ENCODE measurements around the gene MAP3K6.
A peak's percentile ranks its signal among the peaks of the same experiment; 100 is the strongest.

MAP3K6 gene

GRCh38 chr1:27397749-27398148, 31.0 kb upstream of the MAP3K6 start:
- peaks cover 18 to 36% of the 10 kb centered on the region in 2 donors for H3K4me1 ChIP-seq (ENCODE audit: control insufficient read depth in 2 of 2, insufficient read depth in 1 of 2, low read depth in 1 of 2, low read length in 2 of 2)
- no peak overlapping the region for H3K4me3 ChIP-seq (ENCODE audit: low read length in 2 of 2)
- H3K9ac ChIP-seq (ENCODE audit: low read depth, low read length, poor library complexity), result no peak overlapping the region
- no CpG with 5 or more reads among the region's 7 CpGs for WGBS, 2 donors (ENCODE audit: extremely low coverage in 2 of 2, insufficient read length in 2 of 2, insufficient replicate concordance in 1 of 2)
- no peak overlapping the region for H3K27ac ChIP-seq (replicated peaks; ENCODE audit: low read length)
- H2BK120ac ChIP-seq (ENCODE audit: low read depth, low read length), result no peak overlapping the region
- peak overlapping the region; percentile 47 for H2BK15ac ChIP-seq (ENCODE audit: low read length)
- peaks cover 5% of the 10 kb centered on the region for H3K79me1 ChIP-seq (ENCODE audit: low read depth, low read length)
- no peak overlapping the region for H3K23ac ChIP-seq (ENCODE audit: low read depth, low read length, poor library complexity)
- no peak overlapping the region for H4K91ac ChIP-seq (ENCODE audit: low read depth, low read length, poor library complexity)
- H2BK12ac ChIP-seq (ENCODE audit: low read length), result no peak overlapping the region
- H3K27me3 ChIP-seq (ENCODE audit: control insufficient read depth in 3 of 3, insufficient read depth in 3 of 3, low read depth in 1 of 3, low read length in 3 of 3), result no peaks in the 10 kb centered on the region
- no peaks in the 10 kb centered on the region for H3K9me3 ChIP-seq (replicated peaks in 1 of 2; ENCODE audit: control insufficient read depth in 2 of 2, insufficient read depth in 1 of 2, low read depth in 1 of 2, low read length in 2 of 2)
- H4K8ac ChIP-seq (ENCODE audit: low read depth, low read length), result no peak overlapping the region
- no peak for DNase-seq (ENCODE audit: low spot score)
- no peak overlapping the region for H3K4ac ChIP-seq (ENCODE audit: low read length)
- H3K4me2 ChIP-seq (ENCODE audit: insufficient read depth, low read length, poor library complexity, severe bottlenecking), result no peak overlapping the region
- H2AFZ ChIP-seq (ENCODE audit: low read length), result no peak overlapping the region
- H3K18ac ChIP-seq (ENCODE audit: low read length), result no peak overlapping the region
- no peak overlapping the region for H2BK5ac ChIP-seq (ENCODE audit: low read length)
- H3K14ac ChIP-seq (ENCODE audit: low read length), result no peak overlapping the region
- H2AK5ac ChIP-seq (ENCODE audit: low read depth, low read length), result no peak overlapping the region
- no peaks in the 10 kb centered on the region for H3K36me3 ChIP-seq (replicated peaks in 1 of 2; ENCODE audit: control insufficient read depth in 2 of 2, insufficient read depth in 2 of 2, low read length in 2 of 2)

- Histone ChIP-seq H2BK12ac (ENCODE audit: low read length) (no peak overlapping the region), H2BK5ac (ENCODE audit: low read length) (no peak overlapping the region), H3K4me2 (ENCODE audit: insufficient read depth, low read length, poor library complexity, severe bottlenecking) (no peak overlapping the region), H3K23ac (ENCODE audit: low read depth, low read length, poor library complexity) (no peak overlapping the region), H3K27ac (replicated peaks; ENCODE audit: low read length) (no peak overlapping the region), H3K4me1 (ENCODE audit: control insufficient read depth in 2 of 2, insufficient read depth in 1 of 2, low read depth in 1 of 2, low read length in 2 of 2) (peaks cover 18 to 31% of the 10 kb centered on the region in 2 donors), H3K36me3 (replicated peaks in 1 of 2; ENCODE audit: control insufficient read depth in 2 of 2, insufficient read depth in 2 of 2, low read length in 2 of 2) (no peaks in the 10 kb centered on the region), H3K79me1 (ENCODE audit: low read depth, low read length) (peaks cover 5% of the 10 kb centered on the region), H3K9me3 (replicated peaks in 1 of 2; ENCODE audit: control insufficient read depth in 2 of 2, insufficient read depth in 1 of 2, low read depth in 1 of 2, low read length in 2 of 2) (no peaks in the 10 kb centered on the region), H2AK5ac (ENCODE audit: low read depth, low read length) (no peak overlapping the region), H3K4me3 (ENCODE audit: low read length in 2 of 2) (no peak overlapping the region), H2AFZ (ENCODE audit: low read length) (no peak overlapping the region), H2BK15ac (ENCODE audit: low read length) (peak overlapping the region; percentile 47), H4K91ac (ENCODE audit: low read depth, low read length, poor library complexity) (no peak overlapping the region), H4K8ac (ENCODE audit: low read depth, low read length) (no peak overlapping the region), H3K9ac (ENCODE audit: low read depth, low read length, poor library complexity) (no peak overlapping the region), H2BK120ac (ENCODE audit: low read depth, low read length) (no peak overlapping the region), H3K14ac (ENCODE audit: low read length) (no peak overlapping the region), H3K18ac (ENCODE audit: low read length) (peak overlapping the region; percentile 80), H3K4ac (ENCODE audit: low read length) (no peak overlapping the region), H3K27me3 (ENCODE audit: control insufficient read depth in 3 of 3, insufficient read depth in 3 of 3, low read depth in 1 of 3, low read length in 3 of 3) (peaks cover 0 to under 1% (median 0%) of the 10 kb centered on the region in 3 experiments)
- no peak for DNase-seq (ENCODE audit: low spot score)
- WGBS, 2 donors (ENCODE audit: extremely low coverage in 2 of 2, insufficient read length in 2 of 2, insufficient replicate concordance in 1 of 2), result no CpG with 5 or more reads among the region's 3 CpGs
Observed at GRCh38 chr1:27397110-27397509, 30.3 kb upstream of the MAP3K6 start.

DNA sequence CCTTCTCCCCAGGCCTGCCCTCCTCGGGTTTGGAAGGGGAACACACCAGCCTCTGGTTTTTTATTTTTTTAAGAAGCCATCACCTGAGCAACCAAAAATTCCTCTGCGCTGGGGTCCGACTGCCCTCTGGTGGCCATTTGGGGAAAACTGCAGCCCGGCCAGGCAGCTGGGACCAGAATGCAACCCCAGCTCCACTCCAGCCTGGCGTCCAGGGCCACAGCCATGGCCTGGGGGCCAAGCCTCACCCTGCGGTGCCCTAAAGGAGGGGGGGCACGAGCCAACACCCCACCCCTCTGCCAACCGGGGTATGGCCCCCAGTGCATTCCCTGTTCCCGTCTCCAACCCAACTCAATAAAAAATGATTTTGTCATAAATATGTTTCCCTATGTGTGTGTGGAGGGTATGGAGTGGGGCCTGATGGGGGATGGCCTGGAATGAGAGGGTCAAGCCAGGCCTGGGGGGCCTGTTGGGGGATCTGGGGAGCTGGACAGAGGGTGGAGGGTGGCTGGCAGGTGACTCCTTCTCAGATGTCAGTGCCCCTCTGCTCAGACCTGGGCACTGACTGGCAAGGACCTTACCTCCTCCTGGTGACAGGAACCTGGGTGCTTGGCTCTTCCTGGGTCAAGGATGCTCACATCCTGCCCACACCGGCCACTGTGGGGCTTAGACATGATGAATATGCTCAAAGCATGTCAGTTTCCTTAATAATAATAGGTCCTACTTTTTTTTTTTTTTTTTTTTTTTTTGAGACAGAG, 28.9 kb upstream of the MAP3K6 start:
- Histone ChIP-seq H2BK12ac (ENCODE audit: low read length) (no peak overlapping the region), H3K4me2 (ENCODE audit: insufficient read depth, low read length, poor library complexity, severe bottlenecking) (no peak overlapping the region), H4K91ac (ENCODE audit: low read depth, low read length, poor library complexity) (no peak overlapping the region), H3K14ac (ENCODE audit: low read length) (no peak overlapping the region), H3K18ac (ENCODE audit: low read length) (peak overlapping the region; percentile 57), H3K27me3 (ENCODE audit: control insufficient read depth in 3 of 3, insufficient read depth in 3 of 3, low read depth in 1 of 3, low read length in 3 of 3) (peaks cover 0 to 11% (median 5%) of the 10 kb centered on the region in 3 experiments), H3K36me3 (replicated peaks in 1 of 2; ENCODE audit: control insufficient read depth in 2 of 2, insufficient read depth in 2 of 2, low read length in 2 of 2) (no peaks in the 10 kb centered on the region), H3K9me3 (replicated peaks in 1 of 2; ENCODE audit: control insufficient read depth in 2 of 2, insufficient read depth in 1 of 2, low read depth in 1 of 2, low read length in 2 of 2) (no peaks in the 10 kb centered on the region), H2BK5ac (ENCODE audit: low read length) (no peak overlapping the region), H2BK120ac (ENCODE audit: low read depth, low read length) (peak overlapping the region; percentile 61), H3K9ac (ENCODE audit: low read depth, low read length, poor library complexity) (no peak overlapping the region), H3K23ac (ENCODE audit: low read depth, low read length, poor library complexity) (no peak overlapping the region), H3K4ac (ENCODE audit: low read length) (no peak overlapping the region), H2AK5ac (ENCODE audit: low read depth, low read length) (peak overlapping the region; percentile 94), H3K79me1 (ENCODE audit: low read depth, low read length) (peaks cover 5% of the 10 kb centered on the region), H3K4me3 (ENCODE audit: low read length in 2 of 2) (no peak overlapping the region), H2BK15ac (ENCODE audit: low read length) (no peak overlapping the region), H3K4me1 (ENCODE audit: control insufficient read depth in 2 of 2, insufficient read depth in 1 of 2, low read depth in 1 of 2, low read length in 2 of 2) (peaks cover 23 to 37% of the 10 kb centered on the region in 2 donors), H3K27ac (replicated peaks; ENCODE audit: low read length) (no peak overlapping the region), H4K8ac (ENCODE audit: low read depth, low read length) (no peak overlapping the region), H2AFZ (ENCODE audit: low read length) (no peak overlapping the region)
- WGBS, 2 donors (ENCODE audit: extremely low coverage in 2 of 2, insufficient read length in 2 of 2, insufficient replicate concordance in 1 of 2), result no CpG with 5 or more reads among the region's 10 CpGs
- peak; percentile 71 for DNase-seq (ENCODE audit: low spot score)

DNA sequence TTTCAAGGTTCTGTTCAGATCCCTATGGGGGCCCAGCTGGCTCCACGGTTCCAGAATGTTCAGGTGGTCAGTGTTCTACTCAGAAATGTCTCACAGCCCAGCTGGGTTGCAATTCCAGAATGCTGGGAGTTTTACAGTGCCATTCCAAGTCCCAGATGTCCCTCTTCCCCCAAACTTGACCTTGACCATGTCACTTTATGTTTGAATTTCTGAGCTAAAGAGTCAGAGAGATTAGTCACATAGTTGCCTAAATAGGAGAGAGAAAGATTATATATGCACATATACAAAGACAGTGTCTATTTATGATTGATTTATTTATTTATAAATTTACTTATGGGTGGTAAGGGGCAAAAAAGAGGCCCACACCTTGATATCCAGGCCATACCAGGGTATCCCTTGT, 28.2 kb upstream of the MAP3K6 start:
- no CpG with 5 or more reads among the region's 1 CpG for WGBS, 2 donors (ENCODE audit: extremely low coverage in 2 of 2, insufficient read length in 2 of 2, insufficient replicate concordance in 1 of 2)
- Histone ChIP-seq H3K27me3 (ENCODE audit: control insufficient read depth in 3 of 3, insufficient read depth in 3 of 3, low read depth in 1 of 3, low read length in 3 of 3) (peaks cover 0 to 18% (median 5%) of the 10 kb centered on the region in 3 experiments), H3K4me1 (ENCODE audit: control insufficient read depth in 2 of 2, insufficient read depth in 1 of 2, low read depth in 1 of 2, low read length in 2 of 2) (peaks cover 23 to 31% of the 10 kb centered on the region in 2 donors)

More for the DNA sequence above, 28.2 kb upstream of the MAP3K6 start:
- peaks cover 5% of the 10 kb centered on the region for H3K79me1 ChIP-seq (ENCODE audit: low read depth, low read length)
- H2BK120ac ChIP-seq (ENCODE audit: low read depth, low read length), result no peak overlapping the region
- no peak overlapping the region for H2BK12ac ChIP-seq (ENCODE audit: low read length)
- no peak overlapping the region for H2BK5ac ChIP-seq (ENCODE audit: low read length)
- no peak overlapping the region for H3K4me2 ChIP-seq (ENCODE audit: insufficient read depth, low read length, poor library complexity, severe bottlenecking)
- no peak overlapping the region for H2BK15ac ChIP-seq (ENCODE audit: low read length)
- H3K18ac ChIP-seq (ENCODE audit: low read length), result no peak overlapping the region
- H3K4me3 ChIP-seq (ENCODE audit: low read length in 2 of 2), result no peak overlapping the region
- no peak overlapping the region for H2AFZ ChIP-seq (ENCODE audit: low read length)
- no peak overlapping the region for H3K23ac ChIP-seq (ENCODE audit: low read depth, low read length, poor library complexity)
- no peak overlapping the region for H3K27ac ChIP-seq (replicated peaks; ENCODE audit: low read length)
- no peak overlapping the region for H3K4ac ChIP-seq (ENCODE audit: low read length)
- H4K91ac ChIP-seq (ENCODE audit: low read depth, low read length, poor library complexity), result no peak overlapping the region
- H4K8ac ChIP-seq (ENCODE audit: low read depth, low read length), result no peak overlapping the region
- no peak overlapping the region for H3K14ac ChIP-seq (ENCODE audit: low read length)
- no peak for DNase-seq (ENCODE audit: low spot score)
- H3K9me3 ChIP-seq (replicated peaks in 1 of 2; ENCODE audit: control insufficient read depth in 2 of 2, insufficient read depth in 1 of 2, low read depth in 1 of 2, low read length in 2 of 2), result no peaks in the 10 kb centered on the region
- H3K36me3 ChIP-seq (replicated peaks in 1 of 2; ENCODE audit: control insufficient read depth in 2 of 2, insufficient read depth in 2 of 2, low read length in 2 of 2), result no peaks in the 10 kb centered on the region
- no peak overlapping the region for H3K9ac ChIP-seq (ENCODE audit: low read depth, low read length, poor library complexity)
- H2AK5ac ChIP-seq (ENCODE audit: low read depth, low read length), result no peak overlapping the region

Measured in neuronal stem cell (in vitro differentiated cells).